Neutrophil (primary cell): ENCODE results near the gene SLC44A2.

Experiments used
- H3K27ac ChIP-seq: fragments of 200-600 bp; sonication (generic); 2 replicates; pipeline ENCODE4 v1.5.1; 2016; ENCODE audit warnings: mild to moderate bottlenecking, moderate library complexity
- H3K27me3 ChIP-seq: fragments of 200-600 bp; sonication (generic); 2 replicates; pipeline ENCODE4 v1.6.0; 2016; ENCODE audit warnings: mild to moderate bottlenecking
- H3K36me3 ChIP-seq: fragments of 200-600 bp; sonication (generic); 2 replicates; pipeline ENCODE4 v1.5.1; 2017
- H3K4me1 ChIP-seq, 2 experiments: fragments of 200-600 bp in 1 of 2; sonication (generic) in 1 of 2; 1 replicate in 1 of 2; 2 replicates in 1 of 2; pipeline versions ENCODE4 v1.5.1 to v1.6.1; 2013 to 2016; ENCODE audit warnings: low read depth in 1 of 2, low read length in 1 of 2, mild to moderate bottlenecking in 1 of 2, moderate library complexity in 1 of 2; ENCODE audit not compliant: control insufficient read depth in 1 of 2, insufficient read depth in 1 of 2
- H3K4me3 ChIP-seq, 2 experiments: fragments of 200-600 bp in 1 of 2; sonication (generic) in 1 of 2; 1 replicate in 1 of 2; 2 replicates in 1 of 2; pipeline ENCODE4 v1.5.1; 2013 to 2016; ENCODE audit warnings: low read depth in 1 of 2, low read length in 1 of 2, mild to moderate bottlenecking in 1 of 2, moderate library complexity in 1 of 2
- H3K9me3 ChIP-seq: fragments of 200-600 bp; sonication (generic); 2 replicates; pipeline ENCODE4 v1.5.1; 2016
- TF ChIP-seq, protein P1 (sequence below): fragments of 200-600 bp; sonication (generic); IDR thresholded peaks from 2 replicates; pipeline ENCODE4 v1.5.1; 2016; ENCODE audit warnings: antibody characterized with exemption

Gene SLC44A2

GRCh38 chr19:10691178-10691881, 66.0 kb downstream of the SLC44A2 start:
- H3K27me3 ChIP-seq, result peaks cover 17% of the 10 kb centered on the region
- TF ChIP-seq, protein P1, sequence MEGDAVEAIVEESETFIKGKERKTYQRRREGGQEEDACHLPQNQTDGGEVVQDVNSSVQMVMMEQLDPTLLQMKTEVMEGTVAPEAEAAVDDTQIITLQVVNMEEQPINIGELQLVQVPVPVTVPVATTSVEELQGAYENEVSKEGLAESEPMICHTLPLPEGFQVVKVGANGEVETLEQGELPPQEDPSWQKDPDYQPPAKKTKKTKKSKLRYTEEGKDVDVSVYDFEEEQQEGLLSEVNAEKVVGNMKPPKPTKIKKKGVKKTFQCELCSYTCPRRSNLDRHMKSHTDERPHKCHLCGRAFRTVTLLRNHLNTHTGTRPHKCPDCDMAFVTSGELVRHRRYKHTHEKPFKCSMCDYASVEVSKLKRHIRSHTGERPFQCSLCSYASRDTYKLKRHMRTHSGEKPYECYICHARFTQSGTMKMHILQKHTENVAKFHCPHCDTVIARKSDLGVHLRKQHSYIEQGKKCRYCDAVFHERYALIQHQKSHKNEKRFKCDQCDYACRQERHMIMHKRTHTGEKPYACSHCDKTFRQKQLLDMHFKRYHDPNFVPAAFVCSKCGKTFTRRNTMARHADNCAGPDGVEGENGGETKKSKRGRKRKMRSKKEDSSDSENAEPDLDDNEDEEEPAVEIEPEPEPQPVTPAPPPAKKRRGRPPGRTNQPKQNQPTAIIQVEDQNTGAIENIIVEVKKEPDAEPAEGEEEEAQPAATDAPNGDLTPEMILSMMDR, result no peak
- no peak overlapping the region for H3K4me3 ChIP-seq
- H3K4me1 ChIP-seq, result peaks cover 11 to 14% of the 10 kb centered on the region in 2 experiments
- H3K9me3 ChIP-seq, result no peaks in the 10 kb centered on the region
- peaks cover 65% of the 10 kb centered on the region for H3K36me3 ChIP-seq
- no peak overlapping the region for H3K27ac ChIP-seq

GRCh38 chr19:10691883-10692282, 66.5 kb downstream of the SLC44A2 start:
- Histone ChIP-seq H3K27me3 (peaks cover 23% of the 10 kb centered on the region), H3K9me3 (no peaks in the 10 kb centered on the region), H3K36me3 (peaks cover 59% of the 10 kb centered on the region), H3K4me1 (peaks cover 11 to 14% of the 10 kb centered on the region in 2 experiments), H3K4me3 (no peak overlapping the region), H3K27ac (no peak overlapping the region)
- TF ChIP-seq, protein P1, result no peak

DNA sequence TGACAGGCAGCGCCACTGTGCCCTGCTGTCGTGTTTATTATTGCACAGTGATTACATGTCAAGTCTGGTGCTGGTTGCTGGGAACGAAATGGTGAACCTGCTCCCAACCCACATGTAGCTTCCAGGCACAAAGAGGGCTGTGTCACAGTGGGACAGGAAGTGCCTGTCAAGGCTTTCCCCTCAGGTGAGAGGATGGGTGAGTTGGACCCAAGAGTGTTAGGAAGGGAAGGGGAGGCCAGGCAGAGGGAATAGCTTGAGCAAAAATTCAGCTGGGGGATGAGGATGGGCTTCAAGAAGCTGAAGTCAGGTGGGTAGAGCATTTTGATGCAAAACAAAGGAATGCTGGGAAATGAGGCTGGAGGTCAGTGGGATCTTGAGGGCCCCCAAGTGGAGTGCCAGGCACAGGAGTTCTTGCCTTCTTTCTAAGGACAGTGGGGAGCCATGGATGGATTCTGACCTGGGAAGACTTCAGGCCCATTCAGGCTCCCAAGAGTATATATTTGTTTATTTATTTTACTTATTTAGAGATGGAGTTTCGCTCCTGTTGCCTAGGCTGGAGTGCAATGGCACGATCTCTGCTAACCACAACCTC, 67.4 kb downstream of the SLC44A2 start:
- TF ChIP-seq, protein P1, result no peak
- no peak overlapping the region for H3K4me3 ChIP-seq
- H3K4me1 ChIP-seq, result peaks cover 11 to 14% of the 10 kb centered on the region in 2 experiments
- H3K36me3 ChIP-seq, result peaks cover 50% of the 10 kb centered on the region
- peaks cover 31% of the 10 kb centered on the region for H3K27me3 ChIP-seq
- no peak overlapping the region for H3K27ac ChIP-seq
- no peaks in the 10 kb centered on the region for H3K9me3 ChIP-seq
